Measurements from ENCODE around the gene ABHD2.
"Not testable (repeated sequence)": the region's sequence is repeated elsewhere in the genome, so short reads cannot be mapped to it uniquely, and the experiment has no call there.

The ABHD2 gene

DNA sequence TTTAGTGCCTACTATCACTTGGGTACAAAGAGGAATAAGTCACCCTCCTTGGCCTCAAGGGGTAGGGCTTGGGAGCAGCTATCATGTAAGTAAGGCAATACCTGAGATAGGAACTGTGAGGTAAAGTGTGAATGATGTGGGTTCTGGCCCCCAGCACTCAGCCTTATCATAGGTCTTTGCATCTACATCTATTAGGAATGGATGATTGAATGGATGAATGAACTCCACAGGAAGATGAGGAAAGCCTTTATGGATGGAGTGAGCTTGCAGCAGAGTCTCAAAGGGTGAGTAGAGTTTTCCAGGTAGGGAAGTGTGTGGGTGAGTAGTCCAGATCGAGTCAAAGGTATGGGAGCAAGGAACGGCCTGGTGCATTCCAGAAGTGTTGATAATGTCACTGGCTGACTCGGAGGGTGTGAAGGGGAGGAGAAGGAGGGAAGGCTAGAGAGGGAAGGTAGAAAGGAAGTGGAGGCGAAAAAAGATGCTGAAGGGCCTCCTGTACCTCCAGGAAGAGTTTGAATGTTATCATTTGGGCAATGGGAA lies 13.1 kb upstream of the ABHD2 start:
- DNase-seq (ENCODE audit: low read depth in 2 of 2), result no peak

DNA sequence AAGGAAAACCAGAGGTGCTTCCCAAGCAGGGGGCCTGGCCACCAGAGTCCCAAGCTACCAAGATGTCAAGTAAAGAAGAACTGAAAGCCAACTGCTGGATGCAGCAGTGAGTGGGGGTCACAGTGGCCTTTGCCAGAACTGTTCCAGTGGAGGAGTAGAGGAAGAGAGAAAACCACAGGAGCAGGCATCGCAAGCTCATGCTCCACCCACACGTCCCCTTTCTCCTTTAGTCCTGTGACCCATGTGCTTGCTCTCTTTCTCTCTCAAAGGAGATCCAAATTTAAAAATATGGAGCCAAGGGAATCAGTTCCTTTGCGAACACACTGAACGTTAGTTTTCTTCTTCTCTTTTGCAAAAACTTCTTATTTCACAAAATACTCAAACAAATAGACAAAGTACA lies 12.4 kb upstream of the ABHD2 start:
- no peak for DNase-seq (ENCODE audit: low read depth in 2 of 2)

DNA sequence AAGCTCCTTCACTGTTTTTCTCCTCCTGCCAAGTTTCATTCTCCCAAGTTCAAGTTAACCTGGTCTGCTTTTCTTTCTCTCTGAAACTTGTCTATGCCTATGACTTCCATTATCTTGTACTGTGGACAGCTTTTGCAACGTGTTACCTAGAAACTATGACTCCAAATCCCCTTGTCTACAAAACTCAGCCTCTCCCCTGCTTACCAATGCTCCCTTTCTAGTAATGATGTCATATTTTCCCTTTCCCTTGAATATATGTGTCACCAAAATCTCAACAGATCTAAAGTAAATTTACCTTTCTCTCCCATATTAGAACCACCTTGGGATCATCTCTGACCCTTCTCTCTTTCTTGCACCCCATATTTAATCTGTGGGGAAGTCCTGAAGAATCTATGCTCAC lies 10.5 kb upstream of the ABHD2 start:
- no peak for DNase-seq (ENCODE audit: low read depth in 2 of 2)

DNA sequence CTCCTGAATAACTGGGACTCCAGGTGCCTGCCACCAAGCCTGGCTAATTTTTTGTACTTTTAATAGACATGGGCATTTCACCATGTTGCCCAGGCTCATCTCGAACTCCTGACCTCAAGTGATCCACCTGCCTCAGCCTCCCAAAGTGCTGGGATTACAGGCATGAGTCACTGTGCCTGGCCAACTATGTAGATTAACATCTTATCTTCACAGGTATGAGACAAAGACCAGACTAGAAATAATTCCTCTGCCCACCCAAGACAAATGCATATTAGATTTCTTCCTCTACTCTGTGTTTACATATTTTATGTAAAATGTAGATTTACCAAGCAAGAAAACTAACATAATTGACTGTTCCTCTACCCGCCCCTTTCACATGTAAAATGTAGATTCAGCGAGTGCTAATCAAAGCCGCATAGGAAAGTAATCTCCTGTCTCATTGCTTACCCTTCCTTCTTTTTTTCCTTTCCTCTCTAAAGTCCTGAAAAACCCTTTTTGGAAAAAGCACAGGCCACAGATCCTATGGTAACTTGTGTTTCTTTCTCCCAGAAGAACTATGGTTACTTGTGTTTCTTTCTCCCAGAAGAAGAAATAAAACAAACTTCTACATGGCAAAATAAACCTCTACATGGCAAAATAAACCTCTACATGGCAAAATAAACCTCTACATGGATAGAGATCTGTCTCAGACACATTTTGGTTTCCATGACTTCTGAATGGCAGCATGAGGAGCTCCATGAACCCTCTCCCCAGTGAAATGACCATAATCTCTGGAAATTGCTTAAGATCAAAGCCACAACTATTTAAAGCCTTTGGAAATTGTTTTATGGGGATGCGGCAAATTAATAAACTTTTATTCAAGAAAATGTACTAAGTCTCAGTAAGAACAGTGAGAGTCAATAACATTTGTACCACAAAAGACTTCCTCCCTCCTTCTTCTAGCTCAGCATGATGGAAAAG lies 9.1 kb upstream of the ABHD2 start:
- DNase-seq (ENCODE audit: low read depth in 2 of 2), result no peak

DNA sequence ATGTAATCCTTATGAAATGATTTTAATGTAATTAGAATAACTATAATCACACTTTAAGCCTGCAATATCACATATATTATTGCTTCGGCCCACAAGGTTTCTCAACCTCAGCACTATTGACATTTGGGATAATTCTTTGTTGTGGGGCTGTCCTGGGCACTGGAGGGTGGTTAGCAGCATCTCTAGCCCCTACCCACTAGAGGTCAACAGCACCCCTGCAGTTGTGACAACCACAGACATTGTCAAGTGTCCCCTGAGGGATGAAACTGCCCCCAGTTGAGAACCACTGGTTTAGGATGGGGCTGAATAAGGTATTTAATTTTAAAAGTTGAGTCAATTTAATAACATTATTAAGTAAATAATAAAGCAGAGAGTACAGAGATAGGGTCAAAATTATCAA lies 6.4 kb upstream of the ABHD2 start:
- no peak for DNase-seq (ENCODE audit: low read depth in 2 of 2)

DNA sequence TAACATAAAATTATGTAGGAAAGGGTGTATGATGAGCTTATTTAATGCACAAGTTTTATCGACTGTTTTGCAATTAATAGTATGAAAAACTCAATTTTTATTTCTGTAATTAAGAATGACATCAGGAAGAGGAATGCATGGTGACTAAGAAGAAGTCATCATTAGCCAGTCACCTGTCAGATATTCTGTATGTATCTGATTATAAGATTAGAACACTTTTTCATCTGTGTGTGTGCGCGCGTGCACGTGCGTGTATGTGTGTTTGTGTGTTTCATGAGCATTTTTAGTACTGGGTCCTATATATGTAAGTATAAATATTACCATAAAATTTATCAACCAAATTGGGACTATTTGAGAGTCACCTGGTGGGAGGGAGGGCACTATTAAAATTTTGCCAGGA lies 5.0 kb upstream of the ABHD2 start:
- DNase-seq (ENCODE audit: low read depth in 2 of 2), result no peak

DNA sequence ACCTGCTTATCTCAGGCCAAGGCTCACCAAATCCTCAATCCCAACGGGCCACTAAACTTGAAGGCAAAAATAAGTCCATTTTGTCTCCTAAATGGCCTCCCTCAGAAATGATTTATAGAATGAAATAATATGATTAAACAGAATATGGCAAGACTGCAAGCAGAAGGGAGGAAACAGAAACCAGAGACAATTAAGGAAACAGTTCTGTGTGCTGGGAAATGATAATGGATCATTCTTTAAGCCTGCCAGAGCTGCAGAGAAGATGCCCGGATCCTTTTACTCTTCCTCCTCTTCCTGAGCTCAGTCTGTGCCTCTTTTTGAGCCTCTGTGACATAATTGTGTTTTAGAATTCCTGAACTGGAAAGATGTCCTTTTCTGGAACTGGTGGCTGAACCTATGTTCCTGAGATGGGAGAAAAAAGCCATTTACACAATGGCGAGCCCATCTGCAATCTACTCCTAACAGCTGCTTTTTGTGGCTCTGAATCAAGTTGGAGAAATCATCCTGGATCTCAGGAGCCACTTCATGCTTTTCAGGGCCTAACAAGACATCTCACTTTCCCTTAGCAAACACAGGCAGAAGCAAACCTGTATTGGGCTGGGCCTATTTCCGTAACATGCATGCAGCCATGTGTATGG lies 2.8 kb upstream of the ABHD2 start:
- DNase-seq (ENCODE audit: low read depth in 2 of 2), result no peak

DNA sequence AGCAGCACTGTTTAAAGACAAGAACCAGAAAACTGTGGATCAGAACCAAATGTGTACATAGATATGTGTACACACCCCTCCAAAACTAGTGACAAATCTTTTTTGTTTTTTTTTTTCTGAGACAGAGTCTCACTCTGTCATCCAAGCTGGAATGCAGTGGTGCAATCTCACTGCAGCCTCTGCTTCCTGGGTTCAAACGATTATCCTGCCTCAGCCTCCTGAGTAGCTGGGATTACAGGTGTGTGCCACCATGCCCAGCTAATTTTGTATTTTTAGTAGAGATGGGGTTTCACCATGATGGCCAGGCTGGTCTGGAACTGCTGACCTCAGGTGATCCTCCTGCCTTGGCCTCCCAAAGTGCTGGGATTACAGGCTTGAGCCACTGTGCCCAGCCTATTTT lies 2.3 kb upstream of the ABHD2 start:
- DNase-seq (ENCODE audit: low read depth in 2 of 2), result not testable (repeated sequence)

DNA sequence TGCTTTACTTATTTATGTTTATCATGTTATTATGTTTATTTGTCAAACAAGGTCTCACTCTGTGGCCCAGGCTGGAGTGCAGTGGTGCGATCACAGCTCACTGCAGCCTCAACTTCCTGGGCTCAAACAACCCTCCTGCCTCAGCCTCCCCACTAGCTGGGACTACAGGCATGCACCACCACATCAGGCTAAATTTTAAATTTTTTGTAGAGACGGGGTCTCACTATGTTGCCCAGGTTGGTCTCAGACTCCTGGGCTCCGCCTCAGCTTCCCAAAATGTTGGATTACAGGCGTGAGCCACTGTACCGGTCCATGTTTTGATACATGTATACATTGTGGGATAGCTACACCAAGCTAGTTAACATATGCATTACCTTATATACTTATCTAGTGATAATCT lies 1.9 kb upstream of the ABHD2 start:
- not testable (repeated sequence) for DNase-seq (ENCODE audit: low read depth in 2 of 2)

DNA sequence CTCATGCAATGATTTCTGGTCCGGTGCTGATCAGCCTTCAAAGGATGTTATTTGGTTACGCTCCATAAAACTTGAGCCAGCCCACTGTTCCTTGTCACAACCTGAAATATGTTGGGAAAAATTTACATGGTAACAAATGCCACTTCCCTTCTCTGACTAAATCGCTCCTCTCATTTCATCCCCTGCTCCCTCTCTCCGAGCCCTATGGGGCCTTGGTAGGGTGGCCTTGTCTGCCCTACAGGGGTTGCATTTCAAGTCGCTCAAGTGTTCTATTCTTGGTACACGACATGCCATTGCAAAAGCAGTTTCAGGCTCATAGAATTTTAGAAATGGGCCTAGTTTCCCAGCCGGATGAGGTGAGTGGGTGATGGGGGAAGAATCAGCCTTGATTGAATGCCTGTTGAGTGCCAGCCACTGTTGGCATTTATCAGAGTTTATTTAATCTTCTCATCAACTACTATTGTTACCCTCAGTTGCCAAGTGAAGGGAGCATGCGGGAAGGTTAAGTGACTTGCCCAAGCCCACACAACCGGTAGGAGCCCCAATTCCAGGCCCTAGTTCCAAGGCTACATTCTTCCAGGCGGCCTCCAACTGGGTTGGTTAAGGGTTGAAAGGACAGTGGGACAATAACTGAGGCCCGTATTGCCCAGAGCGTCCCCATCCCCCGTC lies 961 bp upstream of the ABHD2 start:
- DNase-seq (ENCODE audit: low read depth in 2 of 2), result no peak

DNA sequence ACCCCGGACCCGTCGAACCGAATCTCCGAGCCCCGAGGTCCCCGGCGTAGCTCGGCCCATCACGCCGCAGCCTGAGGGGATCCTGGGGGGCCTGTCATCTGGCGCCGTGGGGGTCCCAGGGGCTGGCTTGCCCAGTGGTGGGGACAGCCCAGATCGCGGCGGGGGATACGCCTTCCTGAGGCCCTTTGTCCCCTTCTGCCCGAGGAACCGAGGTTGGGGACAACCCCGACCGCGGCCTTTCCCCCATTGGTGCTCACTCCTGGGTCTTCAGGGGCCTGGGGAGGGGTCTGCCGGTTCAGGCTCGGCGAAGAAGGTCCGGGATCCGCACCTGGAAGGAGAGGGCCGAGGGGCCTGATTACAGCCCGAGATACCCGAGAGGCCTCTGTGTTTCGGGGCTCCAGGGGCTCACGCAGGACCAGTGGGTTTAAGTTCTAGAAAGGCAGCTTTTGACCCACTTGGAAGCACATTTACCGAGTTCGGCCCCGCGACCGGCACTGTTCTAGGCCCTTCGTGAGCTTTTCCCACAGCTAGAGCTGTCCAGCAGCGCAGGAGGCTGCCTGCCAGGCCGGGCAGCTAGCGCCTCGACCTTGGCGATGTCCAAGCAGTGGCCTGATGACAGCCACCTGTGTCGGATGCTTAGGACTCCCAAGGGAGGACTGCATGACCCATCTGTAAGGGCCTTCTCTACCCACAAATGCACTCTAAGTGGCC lies 504 bp downstream of the ABHD2 start:
- DNase-seq (ENCODE audit: low read depth in 2 of 2), result no peak

DNA sequence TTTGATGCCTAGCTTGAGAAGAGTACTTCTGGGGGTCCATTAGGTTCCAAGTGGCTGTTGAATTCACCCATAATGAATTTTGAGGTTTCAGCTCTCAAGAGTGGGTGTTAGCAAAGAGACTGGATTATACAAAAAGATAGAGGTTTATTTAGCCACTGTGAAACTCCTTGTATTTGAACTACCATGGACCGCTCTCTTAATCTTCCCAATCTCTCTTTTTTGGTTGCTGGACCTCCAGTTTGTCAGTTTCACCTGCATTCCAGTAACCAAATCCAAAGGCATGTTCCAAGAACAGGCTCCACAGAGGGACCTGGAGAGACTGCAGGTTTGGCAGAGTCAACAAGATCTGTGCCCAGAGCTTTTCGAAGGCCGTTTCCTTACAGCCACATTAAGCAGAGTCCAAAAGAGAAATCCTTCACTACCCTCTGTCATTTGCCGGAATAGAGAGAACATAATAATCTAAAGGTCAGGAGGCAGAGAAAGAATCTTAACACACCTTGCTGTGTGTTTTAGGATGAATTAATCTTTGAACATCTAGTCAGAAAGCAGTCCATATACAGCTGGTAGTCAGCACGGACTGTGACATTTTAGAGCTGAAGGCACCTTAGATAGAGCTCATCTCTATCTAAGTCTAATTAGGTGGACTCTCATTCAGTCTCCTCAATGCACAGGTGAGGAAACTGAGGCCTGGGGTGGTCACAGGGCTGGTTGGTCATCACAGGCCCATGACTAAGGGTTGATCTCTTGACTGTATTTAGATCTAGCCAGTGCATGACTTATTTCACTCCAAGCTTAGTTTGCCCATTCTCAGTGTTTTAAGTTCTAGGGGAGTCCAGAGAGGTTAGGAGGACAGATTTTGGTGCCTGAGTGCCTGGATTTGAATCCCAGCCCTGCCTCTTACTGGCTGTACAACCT lies 1.3 kb downstream of the ABHD2 start:
- DNase-seq (ENCODE audit: low read depth in 2 of 2), result no peak

DNA sequence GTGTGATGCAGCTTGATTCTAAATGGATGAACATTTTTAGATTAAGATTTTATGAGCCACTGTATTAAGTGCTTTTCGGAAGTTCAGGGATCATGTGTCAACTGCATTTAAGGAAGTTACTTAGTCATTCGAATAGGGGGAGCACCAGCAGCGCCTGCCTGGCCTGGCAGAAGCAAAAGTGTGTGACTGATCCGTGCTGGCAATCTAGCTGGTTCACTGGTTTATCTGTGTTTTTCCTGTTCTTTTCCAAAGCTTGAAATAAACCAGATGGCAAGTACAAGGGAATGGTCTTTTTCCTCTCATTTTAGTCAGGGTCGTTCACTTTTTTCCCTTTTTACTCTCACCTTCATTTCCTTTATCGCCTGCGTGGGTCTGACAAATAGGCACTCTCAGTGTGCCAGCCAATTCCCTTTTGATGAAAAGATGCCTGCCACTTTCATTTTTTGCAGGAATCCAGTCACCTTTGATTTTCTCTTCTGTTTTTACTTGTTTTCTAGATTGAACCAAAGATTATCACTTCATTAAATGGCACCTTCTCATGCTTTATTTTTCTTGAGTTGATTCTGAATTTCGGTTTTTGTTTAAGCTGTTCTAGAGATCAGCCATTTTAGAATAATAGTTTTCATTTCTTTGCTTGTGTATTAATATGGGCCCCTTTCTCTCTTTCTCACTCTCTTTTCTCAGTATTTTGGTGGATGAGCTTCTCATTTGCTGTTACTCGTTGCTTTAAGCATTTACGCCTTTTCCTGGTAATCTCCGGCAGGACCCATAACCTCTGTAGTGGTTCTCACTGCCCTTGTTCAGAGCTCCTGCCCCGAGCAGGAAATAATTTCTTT lies 2.8 kb downstream of the ABHD2 start:
- DNase-seq (ENCODE audit: low read depth in 2 of 2), result peak; percentile 27 to 33

DNA sequence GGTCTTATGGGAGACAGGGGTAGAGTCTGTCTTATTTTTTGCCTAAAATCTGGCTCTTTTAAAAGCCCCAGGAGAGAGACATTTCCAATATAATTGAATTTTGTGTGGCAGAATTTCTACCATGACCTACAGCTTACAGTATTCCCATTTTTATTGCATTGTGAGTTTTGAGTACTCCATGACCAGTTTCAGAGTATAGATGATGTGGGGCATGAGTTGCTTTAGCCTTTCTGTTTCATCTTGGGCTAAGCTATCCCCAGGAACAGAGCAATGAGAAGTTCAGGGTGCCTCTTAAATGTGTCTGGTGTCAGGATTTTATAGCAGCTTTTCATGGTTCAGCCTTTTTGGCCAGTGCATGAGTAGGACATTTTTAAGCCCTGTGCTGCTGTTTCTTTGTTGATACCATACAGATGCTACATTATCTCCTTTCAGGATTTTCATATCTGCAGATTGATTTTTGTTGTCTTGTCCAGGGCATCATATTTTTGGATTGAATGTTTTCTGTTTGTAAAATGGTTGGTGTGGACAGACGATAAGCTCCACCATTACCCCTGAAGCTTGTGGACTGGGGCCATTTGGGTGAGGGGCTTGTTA lies 3.5 kb downstream of the ABHD2 start:
- no peak for DNase-seq (ENCODE audit: low read depth in 2 of 2)

DNA sequence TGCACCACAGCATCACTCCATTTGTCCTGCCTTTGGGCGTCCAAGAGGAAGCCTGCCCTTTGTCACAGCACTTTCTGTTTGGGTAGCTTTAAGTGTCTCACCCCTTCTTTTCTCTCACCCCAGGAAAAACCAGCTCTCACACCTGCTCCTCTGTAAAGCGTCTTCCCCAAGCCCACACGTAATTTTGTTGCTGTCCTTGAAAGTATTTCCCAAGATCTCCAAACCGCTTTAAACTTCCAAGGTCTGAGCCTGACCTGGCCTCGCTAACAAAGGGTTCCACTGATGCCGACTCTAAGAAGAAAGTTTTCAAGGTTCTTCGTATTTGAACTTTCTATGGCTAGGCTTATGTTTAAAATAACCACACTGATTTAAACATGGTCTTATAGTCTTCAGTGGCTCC lies 5.3 kb downstream of the ABHD2 start:
- no peak for DNase-seq (ENCODE audit: low read depth in 2 of 2)

DNA sequence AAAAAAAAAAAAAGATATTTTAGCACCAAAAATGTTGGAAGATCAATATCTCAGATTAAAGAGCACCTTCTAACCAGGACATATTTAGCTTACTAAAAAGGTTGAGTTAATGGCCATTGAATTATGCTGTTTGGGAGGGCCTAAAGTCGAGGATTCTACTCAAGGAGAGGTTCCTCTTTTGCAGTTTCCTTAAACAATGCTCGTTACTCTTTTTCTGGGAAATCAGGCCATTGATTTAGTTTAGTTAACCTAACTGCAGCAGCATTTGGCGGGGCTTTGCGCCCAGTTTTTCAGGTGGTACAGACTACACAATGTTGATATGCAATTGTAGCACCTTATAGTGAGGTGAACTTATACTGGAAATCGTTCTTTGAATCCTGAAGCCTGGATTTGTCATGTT lies 6.8 kb downstream of the ABHD2 start:
- no peak for DNase-seq (ENCODE audit: low read depth in 2 of 2)

DNA sequence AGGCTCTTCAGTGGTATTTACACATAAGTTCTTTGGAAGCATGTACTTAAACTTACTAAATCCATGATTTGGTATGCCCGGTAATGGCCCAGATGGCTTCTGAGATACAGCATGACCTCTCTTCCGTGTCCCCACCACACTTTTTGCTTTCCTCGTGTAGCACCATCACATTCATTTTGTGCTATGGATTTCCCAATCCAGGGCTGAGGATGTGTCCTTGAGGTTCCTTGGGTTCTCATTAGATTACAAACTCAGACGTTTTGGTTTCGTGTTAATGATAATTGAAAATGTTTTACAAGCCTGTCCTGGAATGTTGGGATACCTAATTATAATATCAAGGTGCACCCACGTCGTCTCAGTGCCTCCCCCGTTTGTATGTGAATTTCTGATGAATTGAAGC lies 7.3 kb downstream of the ABHD2 start:
- no peak for DNase-seq (ENCODE audit: low read depth in 2 of 2)

DNA sequence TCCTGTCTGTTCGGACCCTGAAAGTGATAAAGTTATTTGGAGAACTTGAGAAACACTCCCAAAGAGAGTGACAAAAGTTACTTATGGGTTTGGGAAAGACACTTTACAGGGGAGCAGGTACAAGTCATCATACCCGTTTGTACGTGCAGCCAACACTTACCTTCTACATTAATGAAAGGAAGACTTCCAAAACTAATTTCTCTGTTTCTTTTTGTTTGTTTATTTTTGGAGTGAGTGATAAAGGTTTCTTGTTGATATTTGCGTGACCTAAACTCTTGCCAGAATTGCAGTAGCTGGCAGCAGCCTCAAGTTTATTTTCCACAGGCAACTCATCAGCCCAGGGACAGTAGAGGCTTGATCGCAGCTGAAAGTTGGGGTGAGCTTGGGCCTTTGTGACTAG lies 8.4 kb downstream of the ABHD2 start:
- DNase-seq (ENCODE audit: low read depth in 2 of 2), result no peak

DNA sequence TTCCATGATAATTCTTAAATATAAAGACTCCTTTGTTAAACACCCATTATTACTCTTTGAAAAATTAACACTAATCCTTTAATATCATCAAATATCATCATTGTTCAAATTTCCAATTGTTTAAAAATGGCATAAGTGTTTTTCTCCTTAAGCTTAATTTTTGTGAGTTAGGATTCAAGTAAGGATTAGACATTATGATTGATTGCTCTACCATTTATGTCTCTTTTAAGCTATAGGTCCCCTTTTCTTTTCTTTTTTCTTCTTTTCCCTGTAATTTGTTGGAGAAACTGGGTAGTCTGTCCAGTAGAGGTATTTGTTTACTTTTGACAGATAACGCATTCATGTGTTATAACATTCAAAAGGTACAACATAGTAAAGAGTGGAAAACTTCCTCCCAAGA lies 9.1 kb downstream of the ABHD2 start:
- no peak for DNase-seq (ENCODE audit: low read depth in 2 of 2)
